Measurements from ENCODE around the gene MUC6. TPM values are rescaled to one million over a fixed set of nuclear protein-coding genes. Genes with fewer than 3 reads are reported as not detected.

MUC6 gene
- total RNA-seq, 4 donors from 2014 or later = under 0.01 to 2.7 (median under 0.01) TPM; not detected in 1

DNA sequence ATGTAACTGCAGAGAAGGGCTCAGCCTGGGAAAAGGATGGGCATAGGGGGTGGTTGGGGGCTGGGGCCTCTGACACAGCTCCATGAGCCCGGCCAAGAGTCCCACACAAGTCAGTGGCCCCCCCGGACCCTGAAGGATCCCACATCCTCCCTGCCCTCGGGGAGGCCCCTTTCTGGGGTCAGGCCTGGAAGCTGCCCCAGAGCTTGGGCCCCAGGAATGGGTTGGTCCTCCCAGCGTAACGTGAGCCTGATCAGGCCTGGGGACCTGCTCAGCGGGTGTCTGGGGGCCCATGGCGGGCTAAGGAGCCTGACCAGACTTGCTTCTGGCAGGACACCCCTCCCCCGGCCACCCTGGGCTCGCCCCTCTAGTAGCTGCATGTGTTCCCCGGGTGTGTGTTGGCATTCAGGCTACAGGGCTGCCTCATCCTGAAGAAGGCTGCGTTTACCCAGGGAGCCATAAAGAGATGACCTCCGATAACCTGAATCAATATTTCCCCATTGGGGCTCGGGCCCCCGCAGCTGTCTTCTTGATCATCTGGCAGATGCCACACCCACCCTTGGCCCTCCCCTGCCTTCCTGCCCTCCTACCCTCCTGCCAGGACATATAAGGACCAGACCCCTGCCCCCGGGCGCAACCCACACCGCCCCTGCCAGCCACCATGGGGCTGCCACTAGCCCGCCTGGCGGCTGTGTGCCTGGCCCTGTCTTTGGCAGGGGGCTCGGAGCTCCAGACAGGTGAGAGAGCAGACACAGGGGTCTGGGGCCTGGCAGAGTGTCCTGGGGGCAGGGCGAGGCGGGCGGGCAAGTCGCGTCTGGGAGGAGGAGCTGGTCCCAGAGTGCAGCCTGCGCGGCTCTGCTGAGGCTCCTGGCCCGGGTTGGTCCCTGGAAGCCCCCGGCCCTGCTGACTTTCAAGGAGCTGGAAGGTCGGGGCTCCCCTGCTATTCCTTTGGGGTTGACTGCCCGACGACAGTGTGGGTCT is 38.0 kb upstream of the MUC6 start, which contains the start of gene MUC2:
TSS of gene MUC2 (plus strand) at position 631 of the 978 bp plus-strand sequence.
- no peak within 1 kb of the TSS for H3K27ac ChIP-seq
- no peaks in the 10 kb centered on the region for H3K36me3 ChIP-seq
- DNase-seq (ENCODE audit: low spot score in 2 of 2) = peak in 1 of 2 donors; percentile 9
- H3K4me1 ChIP-seq = peaks cover 0 to 14% (median 0%) of the 10 kb centered on the region in 4 donors
- no peaks in the 10 kb centered on the region for H3K9me3 ChIP-seq
- TF ChIP-seq, protein P1, sequence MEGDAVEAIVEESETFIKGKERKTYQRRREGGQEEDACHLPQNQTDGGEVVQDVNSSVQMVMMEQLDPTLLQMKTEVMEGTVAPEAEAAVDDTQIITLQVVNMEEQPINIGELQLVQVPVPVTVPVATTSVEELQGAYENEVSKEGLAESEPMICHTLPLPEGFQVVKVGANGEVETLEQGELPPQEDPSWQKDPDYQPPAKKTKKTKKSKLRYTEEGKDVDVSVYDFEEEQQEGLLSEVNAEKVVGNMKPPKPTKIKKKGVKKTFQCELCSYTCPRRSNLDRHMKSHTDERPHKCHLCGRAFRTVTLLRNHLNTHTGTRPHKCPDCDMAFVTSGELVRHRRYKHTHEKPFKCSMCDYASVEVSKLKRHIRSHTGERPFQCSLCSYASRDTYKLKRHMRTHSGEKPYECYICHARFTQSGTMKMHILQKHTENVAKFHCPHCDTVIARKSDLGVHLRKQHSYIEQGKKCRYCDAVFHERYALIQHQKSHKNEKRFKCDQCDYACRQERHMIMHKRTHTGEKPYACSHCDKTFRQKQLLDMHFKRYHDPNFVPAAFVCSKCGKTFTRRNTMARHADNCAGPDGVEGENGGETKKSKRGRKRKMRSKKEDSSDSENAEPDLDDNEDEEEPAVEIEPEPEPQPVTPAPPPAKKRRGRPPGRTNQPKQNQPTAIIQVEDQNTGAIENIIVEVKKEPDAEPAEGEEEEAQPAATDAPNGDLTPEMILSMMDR (IDR thresholded peaks at IDR 0.05) = no peak
- TF ChIP-seq EP300 (IDR thresholded peaks at IDR 0.05) (no peak), POLR2A (IDR thresholded peaks at IDR 0.05) (no peak)
- H3K4me3 ChIP-seq = no peak within 1 kb of the TSS
- H3K27me3 ChIP-seq = peaks cover 0 to 13% of the 10 kb centered on the region in 2 donors
- WGBS, 2 donors = 69 to 80% methylated on average over 15 to 23 of the region's 32 CpGs

DNA sequence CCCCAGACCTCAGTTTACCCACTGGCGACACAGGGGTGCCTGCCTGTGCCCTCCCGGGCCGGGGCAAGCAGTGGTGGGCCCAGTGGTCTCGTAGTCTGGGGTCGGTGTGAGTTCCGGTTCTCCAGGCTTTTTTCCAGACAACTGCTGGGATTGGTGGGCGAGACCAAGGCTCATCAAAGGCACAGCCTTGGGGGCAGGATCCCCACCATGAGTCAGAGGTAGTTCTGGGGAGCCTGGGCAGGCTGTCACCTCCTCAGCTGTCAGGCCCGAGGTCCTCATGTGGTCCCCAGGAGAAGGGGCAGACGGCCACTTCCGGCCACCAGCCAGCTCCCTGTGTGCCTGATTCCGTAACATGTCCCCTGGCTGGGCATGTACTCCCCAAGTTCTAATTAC is 37.3 kb upstream of the MUC6 start:
- no peak overlapping the region for H3K4me3 ChIP-seq
- H3K27me3 ChIP-seq = peaks cover 0 to 13% of the 10 kb centered on the region in 2 donors
- no peaks in the 10 kb centered on the region for H3K36me3 ChIP-seq
- no peak overlapping the region for H3K27ac ChIP-seq
- TF ChIP-seq EP300 (IDR thresholded peaks at IDR 0.05) (no peak), POLR2A (IDR thresholded peaks at IDR 0.05) (no peak)
- TF ChIP-seq, protein P1 (IDR thresholded peaks at IDR 0.05) = no peak
- peak in 1 of 2 donors; percentile 3 for DNase-seq (ENCODE audit: low spot score in 2 of 2)
- no peaks in the 10 kb centered on the region for H3K9me3 ChIP-seq
- peaks cover 0 to 14% (median 0%) of the 10 kb centered on the region in 4 donors for H3K4me1 ChIP-seq
- 85 to 89% methylated on average over 7 to 10 of the region's 11 CpGs for WGBS, 2 donors

DNA sequence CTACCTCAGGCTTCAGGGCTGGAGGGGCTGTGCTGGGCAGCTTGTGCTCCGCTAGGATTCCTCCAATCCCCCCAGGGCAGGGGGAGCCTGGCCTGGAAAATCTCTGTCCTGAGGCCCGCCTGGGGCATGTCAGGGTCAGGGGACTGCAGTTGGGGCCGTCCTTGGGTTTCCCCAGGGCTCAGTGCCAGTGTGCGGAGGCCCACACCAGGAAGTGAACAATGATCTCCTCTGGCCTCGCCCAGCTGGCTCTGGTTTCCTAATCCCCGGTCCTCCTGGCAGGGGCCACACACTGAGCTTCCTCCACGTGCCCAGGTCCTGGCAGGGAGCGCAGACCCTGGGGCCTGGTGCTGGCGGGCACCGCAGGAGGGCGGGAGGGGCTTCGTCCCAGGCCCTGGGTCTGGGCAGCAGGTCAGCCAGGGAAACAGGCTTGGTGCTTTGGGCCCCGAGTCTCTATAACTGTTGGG is 36.8 kb upstream of the MUC6 start:
- peak in 1 of 2 donors; percentile 11 for DNase-seq (ENCODE audit: low spot score in 2 of 2)
- 28 to 66% methylated on average over 4 to 11 of the region's 13 CpGs for WGBS, 2 donors
- no peak overlapping the region for H3K4me3 ChIP-seq

DNA sequence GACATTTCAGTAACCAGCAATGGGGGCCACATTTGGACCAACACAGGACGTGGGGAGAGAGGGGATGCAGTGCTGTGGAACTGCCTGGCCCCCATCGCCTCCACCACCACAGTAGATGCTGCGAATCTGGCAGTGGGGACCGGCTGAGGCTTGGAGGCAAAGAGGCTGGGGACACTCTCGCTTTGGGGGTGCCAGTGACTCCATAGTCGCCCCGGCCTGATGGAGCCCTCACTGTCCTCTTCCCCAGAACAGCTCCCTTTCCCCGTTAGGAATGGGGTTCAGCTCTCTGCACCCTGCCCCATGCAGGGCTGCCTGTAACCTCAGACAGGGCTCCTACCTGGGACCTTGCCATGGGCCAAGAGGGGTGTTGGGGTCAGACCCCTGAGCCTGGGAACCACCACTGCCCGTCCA is 36.3 kb upstream of the MUC6 start:
- Histone ChIP-seq H3K9me3 (no peaks in the 10 kb centered on the region), H3K4me3 (no peak overlapping the region), H3K36me3 (no peaks in the 10 kb centered on the region), H3K27me3 (peaks cover 0 to 13% of the 10 kb centered on the region in 2 donors), H3K4me1 (peaks cover 0 to 14% (median 0%) of the 10 kb centered on the region in 4 donors), H3K27ac (peak overlapping the region in 1 of 4 donors; percentile 12)
- TF ChIP-seq EP300 (IDR thresholded peaks at IDR 0.05) = no peak
- TF ChIP-seq, protein P1 (IDR thresholded peaks at IDR 0.05) = no peak
- no peak for DNase-seq (ENCODE audit: low spot score in 2 of 2)
- WGBS, 2 donors = 90 to 93% methylated on average over 7 to 8 of the region's 9 CpGs

More for the DNA sequence above, 36.8 kb upstream of the MUC6 start:
- TF ChIP-seq, protein P1 (IDR thresholded peaks at IDR 0.05) = no peak
- TF ChIP-seq POLR2A (IDR thresholded peaks at IDR 0.05) (no peak), EP300 (IDR thresholded peaks at IDR 0.05) (no peak)
- Histone ChIP-seq H3K9me3 (no peaks in the 10 kb centered on the region), H3K27me3 (peaks cover 0 to 13% of the 10 kb centered on the region in 2 donors), H3K27ac (peak overlapping the region in 1 of 4 donors; percentile 12), H3K36me3 (no peaks in the 10 kb centered on the region), H3K4me1 (peaks cover 0 to 14% (median 0%) of the 10 kb centered on the region in 4 donors)
